Osteocyte (in vitro differentiated cells): ENCODE results near the gene AP3B1. TPM values are rescaled to one million over a fixed set of nuclear protein-coding genes. Genes with fewer than 3 reads are reported as not detected.

Source experiments
- DNase-seq: peaks from one replicate; pipeline ENCODE4 v3.0.0; 2021; ENCODE audit warnings: mixed read lengths; ENCODE audit not compliant: unreplicated experiment; ENCODE audit errors: extremely low spot score
- H3K27ac Mint-ChIP-seq: one replicate; pipeline ENCODE4 v1.8.0; 2021; ENCODE audit warnings: mild to moderate bottlenecking, mixed read lengths; ENCODE audit not compliant: unreplicated experiment
- H3K27me3 Mint-ChIP-seq: one replicate; pipeline ENCODE4 v1.8.0; 2021; ENCODE audit warnings: mixed read lengths; ENCODE audit not compliant: unreplicated experiment
- H3K36me3 Mint-ChIP-seq: one replicate; pipeline ENCODE4 v1.8.0; 2021; ENCODE audit warnings: mixed read lengths; ENCODE audit not compliant: unreplicated experiment
- H3K4me1 Mint-ChIP-seq: one replicate; pipeline ENCODE4 v1.8.0; 2021; ENCODE audit warnings: mixed read lengths; ENCODE audit not compliant: unreplicated experiment
- H3K4me3 Mint-ChIP-seq: one replicate; pipeline ENCODE4 v1.8.0; 2021; ENCODE audit warnings: mild to moderate bottlenecking, moderate library complexity, mixed read lengths; ENCODE audit not compliant: unreplicated experiment
- H3K9me3 Mint-ChIP-seq: one replicate; pipeline ENCODE4 v1.8.0; 2021; ENCODE audit warnings: mixed read lengths; ENCODE audit not compliant: unreplicated experiment
- CTCF ChIP-seq: fragments of 200-600 bp; sonication (generic); IDR thresholded peaks from 2 replicates; pipeline ENCODE4 v1.5.0; 2021; ENCODE audit warnings: antibody characterized with exemption, mild to moderate bottlenecking, moderate library complexity
- total RNA-seq: library from RNA; stranded (reverse); gene quantifications from 2 replicates; pipeline ENCODE4 v1.2.1, GENCODE V29; 2021

The AP3B1 gene
- total RNA-seq, 1 donor from 2014 or later, result 57.0 TPM

DNA sequence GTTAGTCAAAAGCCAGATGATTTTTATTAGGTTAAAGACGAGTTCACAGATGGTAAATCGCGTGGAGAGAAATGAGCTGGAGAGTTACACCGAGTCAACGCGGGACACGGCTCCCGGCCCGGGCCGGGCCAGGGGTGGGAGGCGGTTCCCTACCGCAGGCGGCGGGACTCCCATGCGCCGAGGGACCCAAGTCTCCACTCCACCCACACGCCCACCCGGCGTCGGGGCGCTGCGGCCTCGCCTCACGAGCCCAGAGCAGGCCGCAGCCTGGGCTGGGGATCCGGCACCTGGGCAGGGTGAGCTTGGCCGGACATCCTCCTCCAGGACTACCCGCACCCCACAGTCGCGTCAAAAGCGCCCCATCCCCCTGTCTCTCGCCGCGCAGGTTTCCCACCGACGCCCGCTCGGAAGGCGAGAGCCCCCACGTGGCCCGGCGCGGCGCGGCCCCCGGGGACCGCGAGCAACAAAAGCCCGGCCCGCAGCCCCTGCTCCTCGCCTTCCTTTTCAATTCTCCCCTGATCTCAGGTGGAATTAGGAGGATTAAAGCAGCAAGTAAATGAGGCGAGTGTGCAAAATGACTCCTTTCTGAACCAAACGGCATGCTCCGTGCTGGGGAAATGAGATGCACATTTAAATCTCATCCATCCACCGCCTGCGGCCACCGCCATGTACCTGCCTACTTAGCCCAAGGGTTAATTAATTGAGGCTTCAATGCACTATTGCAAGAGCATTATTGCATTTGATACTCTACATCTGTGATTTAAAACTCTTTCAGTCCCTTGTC lies 321.8 kb downstream of the AP3B1 start:
- no peak for TF ChIP-seq CTCF
- no peak overlapping the region for H3K27ac Mint-ChIP-seq
- peaks cover 5% of the 10 kb centered on the region for H3K4me1 Mint-ChIP-seq
- no peak for DNase-seq
- no peaks in the 10 kb centered on the region for H3K36me3 Mint-ChIP-seq
- H3K27me3 Mint-ChIP-seq, result peaks cover 37% of the 10 kb centered on the region
- no peaks in the 10 kb centered on the region for H3K9me3 Mint-ChIP-seq
- H3K4me3 Mint-ChIP-seq, result no peak overlapping the region

DNA sequence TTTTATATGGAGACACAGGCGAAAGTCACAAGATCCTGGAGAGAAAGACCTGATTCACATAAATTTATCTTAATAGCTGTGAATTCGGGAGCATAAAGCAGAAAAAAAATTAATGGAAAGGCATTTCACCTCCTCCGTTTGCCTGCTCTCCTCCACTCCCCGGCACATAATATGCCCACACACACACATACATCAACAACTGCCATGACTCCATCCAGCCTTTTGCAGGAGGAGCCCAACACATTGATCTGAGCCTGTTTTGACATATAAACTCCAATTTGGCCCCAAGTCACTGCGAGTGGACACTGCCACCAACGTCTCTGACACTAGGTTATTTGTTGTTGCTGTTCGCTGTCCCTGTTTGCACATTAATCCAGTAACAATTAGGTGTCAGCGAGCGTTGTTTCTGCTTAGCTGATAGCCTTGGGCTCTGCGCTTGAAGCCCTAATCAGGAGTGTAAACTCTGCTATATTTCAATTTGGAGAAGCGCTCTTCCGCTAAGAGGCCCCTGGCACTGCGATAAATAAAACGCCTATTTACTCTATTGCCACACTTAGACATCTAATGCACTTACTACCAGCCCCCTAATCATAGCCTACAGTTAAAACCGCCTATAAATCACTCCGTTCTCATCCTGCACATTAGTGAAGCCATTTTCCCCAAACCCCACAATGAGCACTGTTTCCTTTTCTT lies 322.6 kb downstream of the AP3B1 start:
- peaks cover 5% of the 10 kb centered on the region for H3K4me1 Mint-ChIP-seq
- peaks cover 37% of the 10 kb centered on the region for H3K27me3 Mint-ChIP-seq
- H3K36me3 Mint-ChIP-seq, result no peaks in the 10 kb centered on the region
- TF ChIP-seq CTCF, result no peak
- no peak for DNase-seq
- H3K9me3 Mint-ChIP-seq, result no peaks in the 10 kb centered on the region
- H3K4me3 Mint-ChIP-seq, result no peak overlapping the region
- H3K27ac Mint-ChIP-seq, result no peak overlapping the region

- peaks cover 37% of the 10 kb centered on the region for H3K27me3 Mint-ChIP-seq
- H3K27ac Mint-ChIP-seq, result no peak overlapping the region
- TF ChIP-seq CTCF, result no peak
These were observed 323.6 kb downstream of the AP3B1 start for GRCh38 chr5:77970891-77971290.

GRCh38 chr5:77963795-77964194 lies 330.7 kb downstream of the AP3B1 start:
- Mint-ChIP-seq H3K27me3 (peaks cover 17% of the 10 kb centered on the region), H3K4me1 (peaks cover 1% of the 10 kb centered on the region), H3K27ac (no peak overlapping the region), H3K9me3 (no peaks in the 10 kb centered on the region), H3K36me3 (no peaks in the 10 kb centered on the region), H3K4me3 (no peak overlapping the region)
- DNase-seq, result no peak
- TF ChIP-seq CTCF, result no peak

More at GRCh38 chr5:77970891-77971290, 323.6 kb downstream of the AP3B1 start:
- Mint-ChIP-seq H3K4me1 (peaks cover 5% of the 10 kb centered on the region), H3K36me3 (no peaks in the 10 kb centered on the region), H3K9me3 (no peaks in the 10 kb centered on the region), H3K4me3 (no peak overlapping the region)
- DNase-seq, result no peak

DNA sequence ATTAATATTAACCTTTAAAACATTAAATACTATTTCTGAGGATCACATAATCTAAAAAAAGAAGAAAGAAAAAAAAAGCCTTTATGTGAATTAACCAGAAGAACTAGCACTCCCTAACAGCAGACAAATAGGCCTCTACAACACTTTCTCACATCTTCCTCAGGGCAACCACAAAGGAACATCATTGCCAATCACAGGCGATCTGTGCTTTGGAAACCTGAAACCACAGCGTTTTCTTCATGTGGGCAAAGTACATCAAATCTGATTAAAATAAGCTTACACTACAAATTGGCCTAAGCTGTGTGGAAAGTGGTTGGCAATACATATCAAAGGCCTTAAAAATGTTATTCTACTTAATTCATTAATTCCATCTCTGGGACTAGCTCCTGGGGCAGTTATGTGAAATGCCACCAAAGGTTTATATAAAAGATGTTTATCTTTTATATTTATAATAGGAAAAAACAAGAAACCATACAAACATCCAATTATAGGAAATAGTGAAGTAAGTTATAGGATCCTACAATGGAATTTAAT lies 333.6 kb downstream of the AP3B1 start:
- no peak for DNase-seq
- Mint-ChIP-seq H3K4me3 (no peak overlapping the region), H3K36me3 (no peaks in the 10 kb centered on the region), H3K27me3 (peaks cover 24% of the 10 kb centered on the region), H3K9me3 (no peaks in the 10 kb centered on the region), H3K4me1 (peaks cover 1% of the 10 kb centered on the region), H3K27ac (no peak overlapping the region)
- TF ChIP-seq CTCF, result no peak
